ENCODE data around the gene C10orf62.
A peak's percentile ranks its signal among the peaks of the same experiment; 100 is the strongest.

C10orf62 gene

DNA sequence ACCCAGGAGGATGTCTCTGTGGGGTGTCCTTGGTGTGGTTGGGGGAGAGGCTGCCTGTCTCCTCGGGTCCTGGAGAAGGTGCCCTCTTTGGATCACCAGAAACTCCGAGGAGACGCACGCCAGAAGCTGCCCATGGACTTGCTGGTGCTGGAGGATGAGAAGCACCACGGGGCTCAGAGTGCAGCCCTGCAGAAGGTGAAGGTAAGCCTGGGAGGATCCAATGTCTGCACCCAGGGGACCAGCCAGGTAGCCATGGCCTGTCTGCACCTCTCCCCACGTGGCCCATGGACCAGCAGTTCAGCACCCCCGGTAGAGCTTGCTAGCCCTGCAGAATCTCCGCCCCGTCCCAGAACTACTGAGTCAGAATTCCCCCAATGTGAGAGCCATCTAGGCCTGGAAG lies 11.8 kb upstream of the C10orf62 start:
- no peak for DNase-seq (ENCODE audit: low read depth)
- Histone ChIP-seq H3K9ac (ENCODE audit: low read length) (no peak overlapping the region), H3K9me3 (ENCODE audit: control insufficient read depth, low read length) (no peaks in the 10 kb centered on the region), H3K36me3 (ENCODE audit: control insufficient read depth, insufficient read depth, low read length, severe bottlenecking) (no peaks in the 10 kb centered on the region), H3K4me3 (ENCODE audit: low read length) (no peak overlapping the region), H3K27me3 (replicated peaks; ENCODE audit: control insufficient read depth, insufficient read depth, low read length) (no peaks in the 10 kb centered on the region), H3K4me1 (ENCODE audit: control insufficient read depth, insufficient read depth, low read length) (peaks cover 13% of the 10 kb centered on the region)

DNA sequence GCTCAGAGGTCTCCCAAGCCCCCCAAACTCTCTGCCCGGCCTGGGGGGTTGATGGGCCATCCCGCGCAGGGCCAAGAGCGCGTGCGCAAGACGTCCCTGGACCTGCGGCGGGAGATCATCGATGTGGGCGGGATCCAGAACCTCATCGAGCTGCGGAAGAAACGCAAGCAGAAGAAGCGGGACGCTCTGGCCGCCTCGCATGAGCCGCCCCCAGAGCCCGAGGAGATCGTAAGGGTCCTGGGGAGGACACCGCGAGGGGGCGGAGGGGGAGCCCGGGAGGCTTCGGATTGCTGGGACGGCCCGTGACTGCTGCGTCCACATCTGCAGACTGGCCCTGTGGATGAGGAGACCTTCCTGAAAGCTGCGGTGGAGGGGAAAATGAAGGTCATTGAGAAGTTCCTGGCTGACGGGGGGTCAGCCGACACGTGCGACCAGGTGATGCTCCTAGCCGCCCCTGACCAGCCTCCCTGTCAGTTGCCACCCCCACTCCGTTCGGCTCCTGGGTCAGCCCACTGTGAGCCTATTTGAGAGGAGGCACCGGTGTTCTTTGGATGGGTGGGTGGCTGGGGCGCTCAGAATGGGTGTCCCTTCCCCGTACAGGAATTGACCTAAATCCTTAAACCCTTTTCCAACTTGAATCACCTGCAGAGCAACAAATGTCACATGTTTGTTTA lies 11.2 kb upstream of the C10orf62 start:
- DNase-seq (ENCODE audit: low read depth): no peak
- Histone ChIP-seq H3K9ac (ENCODE audit: low read length) (no peak overlapping the region), H3K27me3 (replicated peaks; ENCODE audit: control insufficient read depth, insufficient read depth, low read length) (no peaks in the 10 kb centered on the region), H3K4me3 (ENCODE audit: low read length) (peak overlapping the region; percentile 37), H3K9me3 (ENCODE audit: control insufficient read depth, low read length) (no peaks in the 10 kb centered on the region), H3K36me3 (ENCODE audit: control insufficient read depth, insufficient read depth, low read length, severe bottlenecking) (no peaks in the 10 kb centered on the region), H3K4me1 (ENCODE audit: control insufficient read depth, insufficient read depth, low read length) (peaks cover 7% of the 10 kb centered on the region)

GRCh38 chr10:97580421-97581367 lies 8.8 kb upstream of the C10orf62 start:
- Histone ChIP-seq H3K4me3 (ENCODE audit: low read length) (no peak overlapping the region), H3K9ac (ENCODE audit: low read length) (no peak overlapping the region), H3K9me3 (ENCODE audit: control insufficient read depth, low read length) (no peaks in the 10 kb centered on the region), H3K4me1 (ENCODE audit: control insufficient read depth, insufficient read depth, low read length) (peaks cover 4% of the 10 kb centered on the region), H3K36me3 (ENCODE audit: control insufficient read depth, insufficient read depth, low read length, severe bottlenecking) (no peaks in the 10 kb centered on the region), H3K27me3 (replicated peaks; ENCODE audit: control insufficient read depth, insufficient read depth, low read length) (no peaks in the 10 kb centered on the region)
- DNase-seq (ENCODE audit: low read depth): no peak

GRCh38 chr10:97582169-97582568 lies 7.4 kb upstream of the C10orf62 start:
- no peaks in the 10 kb centered on the region for H3K9me3 ChIP-seq (ENCODE audit: control insufficient read depth, low read length)
- H3K4me1 ChIP-seq (ENCODE audit: control insufficient read depth, insufficient read depth, low read length): peaks cover 4% of the 10 kb centered on the region
- no peak overlapping the region for H3K9ac ChIP-seq (ENCODE audit: low read length)
- H3K4me3 ChIP-seq (ENCODE audit: low read length): no peak overlapping the region
- no peaks in the 10 kb centered on the region for H3K36me3 ChIP-seq (ENCODE audit: control insufficient read depth, insufficient read depth, low read length, severe bottlenecking)
- H3K27me3 ChIP-seq (replicated peaks; ENCODE audit: control insufficient read depth, insufficient read depth, low read length): no peaks in the 10 kb centered on the region
- no peak for DNase-seq (ENCODE audit: low read depth)

GRCh38 chr10:97583476-97583875 lies 6.0 kb upstream of the C10orf62 start:
- Histone ChIP-seq H3K27me3 (replicated peaks; ENCODE audit: control insufficient read depth, insufficient read depth, low read length) (no peaks in the 10 kb centered on the region), H3K9ac (ENCODE audit: low read length) (no peak overlapping the region), H3K4me3 (ENCODE audit: low read length) (no peak overlapping the region), H3K4me1 (ENCODE audit: control insufficient read depth, insufficient read depth, low read length) (peaks cover 4% of the 10 kb centered on the region), H3K36me3 (ENCODE audit: control insufficient read depth, insufficient read depth, low read length, severe bottlenecking) (no peaks in the 10 kb centered on the region), H3K9me3 (ENCODE audit: control insufficient read depth, low read length) (no peaks in the 10 kb centered on the region)
- no peak for DNase-seq (ENCODE audit: low read depth)

DNA sequence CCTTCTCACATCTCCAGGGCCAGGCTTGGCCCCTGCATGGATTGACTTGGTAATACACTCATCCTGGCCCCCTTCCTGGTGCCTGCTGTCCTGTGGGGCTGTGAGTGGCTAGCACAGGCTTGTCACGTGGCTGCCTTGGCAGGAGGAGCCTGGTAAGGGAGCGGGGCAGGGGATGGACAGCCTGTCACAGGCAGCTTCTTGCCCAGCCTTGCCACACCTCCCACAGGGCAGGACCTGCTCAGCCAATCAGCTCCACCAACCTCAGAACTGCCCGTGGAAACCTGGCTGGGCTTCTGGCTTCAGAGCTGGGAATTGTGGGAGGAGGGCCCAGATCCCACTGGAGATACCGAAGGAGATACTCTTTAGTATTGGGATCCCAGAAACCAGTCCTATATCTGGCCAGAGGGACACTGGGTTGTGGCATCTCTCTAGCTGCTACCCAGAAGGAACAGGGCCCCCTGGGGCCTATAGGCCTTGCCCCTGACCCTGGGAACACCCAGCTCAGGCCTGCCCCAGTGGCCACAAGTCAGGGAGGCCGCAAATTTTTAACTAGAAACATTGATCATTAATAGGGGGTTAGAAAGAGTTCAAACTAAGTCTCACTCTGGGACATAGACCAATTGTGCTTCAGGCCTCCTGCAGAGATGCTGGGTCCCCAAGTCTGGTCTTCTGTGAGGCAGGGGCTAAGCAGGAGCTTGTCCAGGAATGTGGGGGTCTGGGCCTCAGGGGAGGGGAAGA lies 5.3 kb upstream of the C10orf62 start, which contains the start of gene HOGA1:
TSS of gene HOGA1 (plus strand) at position 330 of the 738 bp plus-strand sequence. CDS start at position 645, 315 bp downstream.
- H3K4me3 ChIP-seq (ENCODE audit: low read length): no peak within 1 kb of the TSS
- no peaks in the 10 kb centered on the region for H3K27me3 ChIP-seq (replicated peaks; ENCODE audit: control insufficient read depth, insufficient read depth, low read length)
- no peak within 1 kb of the TSS for H3K9ac ChIP-seq (ENCODE audit: low read length)
- H3K36me3 ChIP-seq (ENCODE audit: control insufficient read depth, insufficient read depth, low read length, severe bottlenecking): no peaks in the 10 kb centered on the region
- DNase-seq (ENCODE audit: low read depth): no peak
- no peaks in the 10 kb centered on the region for H3K9me3 ChIP-seq (ENCODE audit: control insufficient read depth, low read length)
- peaks cover 4% of the 10 kb centered on the region for H3K4me1 ChIP-seq (ENCODE audit: control insufficient read depth, insufficient read depth, low read length)

DNA sequence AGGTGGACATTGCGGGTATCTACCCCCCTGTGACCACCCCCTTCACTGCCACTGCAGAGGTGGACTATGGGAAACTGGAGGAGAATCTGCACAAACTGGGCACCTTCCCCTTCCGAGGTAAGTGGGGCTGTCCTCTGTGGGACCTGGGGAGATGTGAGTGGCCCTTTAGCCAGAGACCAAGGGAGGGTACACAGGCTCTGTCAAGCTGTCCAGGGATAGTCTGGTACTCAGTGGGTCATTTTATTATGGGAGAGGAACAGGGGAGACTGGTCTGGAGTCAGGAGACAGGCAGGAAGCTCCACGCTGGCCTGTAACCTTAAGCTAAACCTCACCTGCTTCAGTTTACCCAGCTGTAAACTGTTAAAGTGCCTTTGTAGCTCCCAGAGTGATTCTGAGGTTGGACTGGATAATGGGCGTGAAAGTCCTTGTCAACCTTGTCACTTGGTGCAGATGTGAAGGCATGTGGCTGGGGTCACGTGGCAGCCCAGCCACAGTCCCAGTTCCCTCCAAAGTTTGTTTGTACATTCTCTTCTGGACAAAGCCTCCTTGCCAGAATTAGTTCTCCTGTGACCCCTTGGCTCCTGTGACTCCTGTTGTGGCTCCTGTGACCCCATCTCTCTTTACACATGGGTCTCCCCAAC lies 4.6 kb upstream of the C10orf62 start:
- Histone ChIP-seq H3K9me3 (ENCODE audit: control insufficient read depth, low read length) (no peaks in the 10 kb centered on the region), H3K4me3 (ENCODE audit: low read length) (no peak overlapping the region), H3K36me3 (ENCODE audit: control insufficient read depth, insufficient read depth, low read length, severe bottlenecking) (no peaks in the 10 kb centered on the region), H3K9ac (ENCODE audit: low read length) (no peak overlapping the region), H3K4me1 (ENCODE audit: control insufficient read depth, insufficient read depth, low read length) (peaks cover 4% of the 10 kb centered on the region), H3K27me3 (replicated peaks; ENCODE audit: control insufficient read depth, insufficient read depth, low read length) (no peaks in the 10 kb centered on the region)
- no peak for DNase-seq (ENCODE audit: low read depth)

GRCh38 chr10:97585439-97585811 lies 4.1 kb upstream of the C10orf62 start:
- Histone ChIP-seq H3K4me1 (ENCODE audit: control insufficient read depth, insufficient read depth, low read length) (peaks cover 4% of the 10 kb centered on the region), H3K4me3 (ENCODE audit: low read length) (no peak overlapping the region), H3K36me3 (ENCODE audit: control insufficient read depth, insufficient read depth, low read length, severe bottlenecking) (no peaks in the 10 kb centered on the region), H3K9ac (ENCODE audit: low read length) (no peak overlapping the region), H3K9me3 (ENCODE audit: control insufficient read depth, low read length) (no peaks in the 10 kb centered on the region), H3K27me3 (replicated peaks; ENCODE audit: control insufficient read depth, insufficient read depth, low read length) (no peaks in the 10 kb centered on the region)
- no peak for DNase-seq (ENCODE audit: low read depth)

DNA sequence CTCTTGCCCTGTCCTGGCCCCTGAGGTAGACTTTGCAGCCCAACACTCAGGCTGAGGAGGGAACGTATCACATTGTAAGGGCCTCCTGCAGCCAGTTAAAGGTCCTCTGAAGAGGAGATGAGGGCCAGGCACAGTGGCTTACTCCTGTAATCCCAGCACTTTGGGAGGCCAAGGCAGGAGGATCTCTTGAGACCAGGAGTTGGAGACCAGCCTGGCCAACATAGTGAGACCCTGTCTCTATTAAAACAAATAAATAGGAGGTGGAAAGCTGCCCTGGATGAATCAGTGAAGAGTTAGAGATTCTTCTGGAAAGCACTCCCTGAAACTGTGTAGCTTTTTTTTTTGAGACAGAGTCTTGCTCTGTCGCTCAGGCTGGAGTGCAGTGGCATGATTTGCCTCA lies 2.3 kb upstream of the C10orf62 start:
- no peak for DNase-seq (ENCODE audit: low read depth)
- Histone ChIP-seq H3K27me3 (replicated peaks; ENCODE audit: control insufficient read depth, insufficient read depth, low read length) (no peaks in the 10 kb centered on the region), H3K9ac (ENCODE audit: low read length) (no peak overlapping the region), H3K4me1 (ENCODE audit: control insufficient read depth, insufficient read depth, low read length) (peaks cover 4% of the 10 kb centered on the region), H3K9me3 (ENCODE audit: control insufficient read depth, low read length) (no peaks in the 10 kb centered on the region), H3K4me3 (ENCODE audit: low read length) (no peak overlapping the region), H3K36me3 (ENCODE audit: control insufficient read depth, insufficient read depth, low read length, severe bottlenecking) (no peaks in the 10 kb centered on the region)

- no peaks in the 10 kb centered on the region for H3K36me3 ChIP-seq (ENCODE audit: control insufficient read depth, insufficient read depth, low read length, severe bottlenecking)
- no peak overlapping the region for H3K4me3 ChIP-seq (ENCODE audit: low read length)
- no peak overlapping the region for H3K9ac ChIP-seq (ENCODE audit: low read length)
- H3K27me3 ChIP-seq (replicated peaks; ENCODE audit: control insufficient read depth, insufficient read depth, low read length): no peaks in the 10 kb centered on the region
- peaks cover 10% of the 10 kb centered on the region for H3K4me1 ChIP-seq (ENCODE audit: control insufficient read depth, insufficient read depth, low read length)
- H3K9me3 ChIP-seq (ENCODE audit: control insufficient read depth, low read length): no peaks in the 10 kb centered on the region
- no peak for DNase-seq (ENCODE audit: low read depth)
Measured at GRCh38 chr10:97590082-97590747, 694 bp downstream of the C10orf62 start.

Measured in adipocyte (in vitro differentiated cells).